Nasal cavity respiratory epithelium epithelial cell of viscerocranial mucosa (primary cell): ENCODE results near the gene SPTLC1. TPM values are rescaled to one million over a fixed set of nuclear protein-coding genes. Genes with fewer than 3 reads are reported as not detected.

ENCODE experiments used
- total RNA-seq: library from RNA; depleted of rRNA; stranded (reverse); fragments of >200 nt; gene quantifications from 2 replicates; pipeline ENCODE4 v1.2.3, GENCODE V29; 2014

The SPTLC1 gene, protein sequence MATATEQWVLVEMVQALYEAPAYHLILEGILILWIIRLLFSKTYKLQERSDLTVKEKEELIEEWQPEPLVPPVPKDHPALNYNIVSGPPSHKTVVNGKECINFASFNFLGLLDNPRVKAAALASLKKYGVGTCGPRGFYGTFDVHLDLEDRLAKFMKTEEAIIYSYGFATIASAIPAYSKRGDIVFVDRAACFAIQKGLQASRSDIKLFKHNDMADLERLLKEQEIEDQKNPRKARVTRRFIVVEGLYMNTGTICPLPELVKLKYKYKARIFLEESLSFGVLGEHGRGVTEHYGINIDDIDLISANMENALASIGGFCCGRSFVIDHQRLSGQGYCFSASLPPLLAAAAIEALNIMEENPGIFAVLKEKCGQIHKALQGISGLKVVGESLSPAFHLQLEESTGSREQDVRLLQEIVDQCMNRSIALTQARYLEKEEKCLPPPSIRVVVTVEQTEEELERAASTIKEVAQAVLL
- 140 and 146 TPM in 2 replicates for total RNA-seq

DNA sequence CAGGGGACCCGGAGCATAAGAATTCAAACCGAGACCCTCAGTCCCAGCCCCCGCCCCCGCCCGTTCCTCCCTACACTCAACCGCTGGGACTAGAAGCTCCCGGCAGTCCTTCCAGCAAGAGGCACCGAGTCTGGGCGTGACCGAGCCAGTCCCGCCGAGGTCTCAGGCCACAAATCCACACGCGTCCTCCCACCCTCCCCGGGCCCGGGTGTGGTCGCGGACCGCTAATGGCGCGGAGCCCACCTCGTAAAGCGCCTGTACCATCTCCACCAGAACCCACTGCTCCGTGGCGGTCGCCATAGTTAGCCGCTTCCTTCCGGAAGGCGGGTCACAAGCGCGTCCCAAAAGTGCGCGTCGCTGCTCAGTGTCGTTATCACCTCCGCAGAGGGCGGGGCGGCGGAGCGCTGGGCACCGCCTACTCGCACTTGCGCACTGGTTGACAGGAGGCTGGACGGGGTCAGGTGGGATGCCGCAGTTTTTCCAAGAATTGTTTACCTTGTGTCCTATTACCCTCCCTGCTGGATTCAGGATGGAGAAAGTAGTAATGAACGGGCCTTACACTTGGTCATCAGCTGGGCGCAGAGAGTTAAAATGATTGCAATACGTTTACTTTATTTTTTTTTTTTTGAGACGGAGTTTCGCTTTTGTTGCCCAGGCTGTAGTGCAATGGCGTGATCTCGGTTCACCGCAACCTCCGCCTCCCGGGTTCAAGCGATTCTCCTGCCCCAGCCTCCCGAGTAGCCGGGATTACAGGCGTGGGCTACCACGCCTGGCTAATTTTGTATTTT, at the start of gene SPTLC1:
TSS of gene SPTLC1 (minus strand) at position 343 of the 788 bp plus-strand sequence. CDS start at position 300, 43 bp downstream.

Other genes starting within 250 kb of the SPTLC1 start
- under 0.01 and 1.1 TPM in 2 replicates for gene ROR2, start 165.2 kb downstream of the SPTLC1 start, total RNA-seq
- gene IARS1, start 178.3 kb upstream of the SPTLC1 start, total RNA-seq, result 313 and 639 TPM in 2 replicates
- gene NOL8, start 209.9 kb upstream of the SPTLC1 start, total RNA-seq, result 23.2 and 50.8 TPM in 2 replicates
- 1.7 and 2.2 TPM in 2 replicates for gene CENPP, start 210.5 kb upstream of the SPTLC1 start, total RNA-seq